Keratinocyte (primary cell): ENCODE data around the gene MIS18A. TPM values are rescaled to one million over a fixed set of nuclear protein-coding genes. Genes with fewer than 3 reads are reported as not detected.
"Not testable (repeated sequence)": the region's sequence is repeated elsewhere in the genome, so short reads cannot be mapped to it uniquely, and the experiment has no call there.

Experiments
- DNase-seq: peaks from one replicate; pipeline ENCODE4 v3.0.0-alpha.2; 2011; ENCODE audit warnings: low read depth, missing footprints, low spot score
- FAIRE-seq: peaks from 2 replicates; lab custom pipeline; 2011; peaks lifted over from hg19 to GRCh38; lab: Jason Lieb, UNC
- H2AFZ ChIP-seq: 2 replicates; pipeline ENCODE4 v1.6.0; 2012; ENCODE audit warnings: low read length, control low read depth, inconsistent platforms; ENCODE audit not compliant: control insufficient read depth
- H3K27ac ChIP-seq: 2 replicates; pipeline ENCODE4 v1.5.1; 2011; ENCODE audit warnings: low read length; ENCODE audit not compliant: control insufficient read depth, insufficient read depth
- H3K27me3 ChIP-seq: 3 replicates; pipeline ENCODE4 v1.6.0; 2011; ENCODE audit warnings: low read length; ENCODE audit not compliant: control insufficient read depth, insufficient read depth; ENCODE audit errors: extremely low read depth
- H3K36me3 ChIP-seq, 2 experiments: 2 replicates in 1 of 2; 3 replicates in 1 of 2; pipeline ENCODE4 v1.5.1; 2011; ENCODE audit warnings: low read length in 2 of 2, mild to moderate bottlenecking in 1 of 2; ENCODE audit not compliant: control insufficient read depth in 2 of 2, insufficient read depth in 2 of 2; ENCODE audit errors: extremely low read depth in 1 of 2
- H3K4me1 ChIP-seq: 3 replicates; pipeline ENCODE4 v1.5.1; 2011; ENCODE audit warnings: low read length; ENCODE audit not compliant: control insufficient read depth, insufficient read depth; ENCODE audit errors: extremely low read depth
- H3K4me2 ChIP-seq: 3 replicates; pipeline ENCODE4 v1.6.0; 2011; ENCODE audit warnings: low read depth, low read length; ENCODE audit not compliant: control insufficient read depth, insufficient read depth; ENCODE audit errors: extremely low read depth
- H3K4me3 ChIP-seq, 3 experiments: fragments of 200-600 bp in 1 of 3; sonication (generic) in 1 of 3; 2 replicates in 2 of 3; 3 replicates in 1 of 3; pipeline ENCODE4 v1.5.1; 2011 to 2016; ENCODE audit warnings: low read length in 3 of 3, mild to moderate bottlenecking in 3 of 3, control low read depth in 2 of 3, inconsistent platforms in 1 of 3, low read depth in 1 of 3, mixed read lengths in 1 of 3, mixed run types in 1 of 3, moderate library complexity in 1 of 3; ENCODE audit not compliant: control insufficient read depth in 2 of 3, insufficient read depth in 2 of 3; ENCODE audit errors: extremely low read depth in 1 of 3
- H3K79me2 ChIP-seq: 2 replicates; pipeline ENCODE4 v1.6.0; 2012; ENCODE audit warnings: low read length; ENCODE audit not compliant: control insufficient read depth, insufficient read depth
- H3K9ac ChIP-seq: 3 replicates; pipeline ENCODE4 v1.6.0; 2011; ENCODE audit warnings: low read length; ENCODE audit not compliant: control insufficient read depth, insufficient read depth; ENCODE audit errors: extremely low read depth
- H3K9me1 ChIP-seq: 3 replicates; pipeline ENCODE4 v1.6.0; 2011; ENCODE audit warnings: low read length; ENCODE audit not compliant: control insufficient read depth, insufficient read depth; ENCODE audit errors: extremely low read depth
- H3K9me3 ChIP-seq: 2 replicates; pipeline ENCODE4 v1.5.1; 2012; ENCODE audit warnings: low read depth, low read length; ENCODE audit not compliant: control insufficient read depth
- H4K20me1 ChIP-seq: 3 replicates; pipeline ENCODE4 v1.6.0; 2011; ENCODE audit warnings: low read length; ENCODE audit not compliant: control insufficient read depth, insufficient read depth; ENCODE audit errors: extremely low read depth
- EZH2 ChIP-seq: IDR thresholded peaks from one replicate; pipeline ENCODE4 v1.6.1; 2012; ENCODE audit warnings: inconsistent platforms, mild to moderate bottlenecking, low read length, moderate library complexity
- dilution Hi-C: fragments of 300-500 bp; cut with MboI; formaldehyde crosslinking; loops from one replicate; pipeline ENCODE4 v1.7.0; 2020; ENCODE audit warnings: low sequenced_read_pairs; ENCODE audit not compliant: extremely low pct_ligation_motif_present
- polyA plus RNA-seq, 5 experiments: library from polyadenylated mRNA; depleted of rRNA in 3 of 5; stranded (reverse) in 3 of 5; stranded (forward) in 1 of 5; unstranded in 1 of 5; fragments of >200 nt; gene quantifications; 1 replicate in 1 of 5; 2 replicates in 3 of 5; 3 replicates in 1 of 5; pipeline versions ENCODE4 v1.2.1 to v1.2.3, GENCODE V29; 2011 to 2012; ENCODE audit warnings: missing spikeins in 2 of 5, low read depth in 1 of 5, low replicate concordance in 1 of 5
- TF ChIP-seq, protein P1 (sequence below), 3 experiments: IDR thresholded peaks in 1 of 3; conservative IDR thresholded peaks in 1 of 3; optimal IDR thresholded peaks in 1 of 3; 2 replicates in 2 of 3; 3 replicates in 1 of 3; pipeline versions ENCODE3 to v1.5.1; 2011; ENCODE audit warnings: low read length in 3 of 3, mild to moderate bottlenecking in 3 of 3, moderate library complexity in 2 of 3, control low read depth in 1 of 3, inconsistent platforms in 1 of 3; ENCODE audit not compliant: insufficient read depth in 2 of 3; ENCODE audit errors: extremely low read depth in 1 of 3

The MIS18A gene
- polyA plus RNA-seq, 1 donor (not counting 4 experiments of a cell fraction or from before 2014, with no cell fraction given) = 12.1 TPM

DNA sequence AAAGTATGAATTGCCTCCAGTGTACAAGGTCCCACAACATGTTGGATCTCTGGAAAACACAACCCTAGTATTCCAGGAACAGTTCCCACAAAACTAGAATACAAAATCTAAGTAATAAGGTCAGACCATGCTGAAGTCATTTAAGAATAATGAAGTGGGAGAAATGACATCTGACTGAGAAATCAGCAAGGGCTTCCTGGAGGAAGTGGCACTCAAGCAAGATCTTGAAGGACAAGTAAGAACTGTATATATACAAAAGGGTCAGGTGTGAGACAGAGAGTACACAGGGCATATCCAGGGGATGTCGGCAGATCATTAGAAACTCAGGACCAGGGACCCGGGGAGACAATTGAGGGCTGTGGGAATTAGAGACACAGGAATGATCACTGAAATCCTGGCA, 18.7 kb downstream of the MIS18A start:
- Histone ChIP-seq H2AFZ (no peak overlapping the region), H3K4me1 (peaks cover 10% of the 10 kb centered on the region), H3K79me2 (no peaks in the 10 kb centered on the region), H3K4me3 (no peak overlapping the region), H3K9me3 (no peaks in the 10 kb centered on the region), H4K20me1 (no peaks in the 10 kb centered on the region), H3K36me3 (no peaks in the 10 kb centered on the region), H3K27me3 (peaks cover 12% of the 10 kb centered on the region), H3K9me1 (no peaks in the 10 kb centered on the region), H3K4me2 (no peak overlapping the region), H3K27ac (no peak overlapping the region), H3K9ac (no peak overlapping the region)
- no peak for TF ChIP-seq EZH2
- TF ChIP-seq, protein P1, sequence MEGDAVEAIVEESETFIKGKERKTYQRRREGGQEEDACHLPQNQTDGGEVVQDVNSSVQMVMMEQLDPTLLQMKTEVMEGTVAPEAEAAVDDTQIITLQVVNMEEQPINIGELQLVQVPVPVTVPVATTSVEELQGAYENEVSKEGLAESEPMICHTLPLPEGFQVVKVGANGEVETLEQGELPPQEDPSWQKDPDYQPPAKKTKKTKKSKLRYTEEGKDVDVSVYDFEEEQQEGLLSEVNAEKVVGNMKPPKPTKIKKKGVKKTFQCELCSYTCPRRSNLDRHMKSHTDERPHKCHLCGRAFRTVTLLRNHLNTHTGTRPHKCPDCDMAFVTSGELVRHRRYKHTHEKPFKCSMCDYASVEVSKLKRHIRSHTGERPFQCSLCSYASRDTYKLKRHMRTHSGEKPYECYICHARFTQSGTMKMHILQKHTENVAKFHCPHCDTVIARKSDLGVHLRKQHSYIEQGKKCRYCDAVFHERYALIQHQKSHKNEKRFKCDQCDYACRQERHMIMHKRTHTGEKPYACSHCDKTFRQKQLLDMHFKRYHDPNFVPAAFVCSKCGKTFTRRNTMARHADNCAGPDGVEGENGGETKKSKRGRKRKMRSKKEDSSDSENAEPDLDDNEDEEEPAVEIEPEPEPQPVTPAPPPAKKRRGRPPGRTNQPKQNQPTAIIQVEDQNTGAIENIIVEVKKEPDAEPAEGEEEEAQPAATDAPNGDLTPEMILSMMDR (optimal IDR thresholded peaks at IDR 0.05 in 1 of 3, IDR thresholded peaks at IDR 0.05 in 1 of 3, conservative IDR thresholded peaks at IDR 0.05 in 1 of 3; ENCODE audit: extremely low read depth in 1 of 3, insufficient read depth in 2 of 3, low read length in 3 of 3) = no peak
- DNase-seq (no peak), FAIRE-seq (no peak)
- dilution Hi-C loops = no loop called here

DNA sequence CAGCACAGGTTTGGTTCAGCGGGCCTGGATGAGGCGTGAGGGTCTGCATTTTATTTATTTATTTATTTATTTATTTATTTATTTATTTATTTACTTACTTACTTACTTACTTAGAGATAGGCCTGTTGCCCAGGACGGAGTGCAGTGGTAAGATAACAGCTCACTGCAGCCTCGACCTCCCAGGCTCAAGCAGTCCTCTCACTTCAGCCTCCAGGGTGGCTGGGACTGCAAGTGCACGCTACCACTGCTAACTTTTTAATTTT, 20.1 kb downstream of the MIS18A start:
- FAIRE-seq, H3K4me3 ChIP-seq, H3K4me2 ChIP-seq, H3K36me3 ChIP-seq, DNase-seq, H3K27ac ChIP-seq, H3K9me1 ChIP-seq, H3K79me2 ChIP-seq, H2AFZ ChIP-seq, H3K9me3 ChIP-seq, dilution Hi-C loops, H3K9ac ChIP-seq, H3K4me1 ChIP-seq, H4K20me1 ChIP-seq: not testable (repeated sequence)
- peaks cover 12% of the 10 kb centered on the region for H3K27me3 ChIP-seq

DNA sequence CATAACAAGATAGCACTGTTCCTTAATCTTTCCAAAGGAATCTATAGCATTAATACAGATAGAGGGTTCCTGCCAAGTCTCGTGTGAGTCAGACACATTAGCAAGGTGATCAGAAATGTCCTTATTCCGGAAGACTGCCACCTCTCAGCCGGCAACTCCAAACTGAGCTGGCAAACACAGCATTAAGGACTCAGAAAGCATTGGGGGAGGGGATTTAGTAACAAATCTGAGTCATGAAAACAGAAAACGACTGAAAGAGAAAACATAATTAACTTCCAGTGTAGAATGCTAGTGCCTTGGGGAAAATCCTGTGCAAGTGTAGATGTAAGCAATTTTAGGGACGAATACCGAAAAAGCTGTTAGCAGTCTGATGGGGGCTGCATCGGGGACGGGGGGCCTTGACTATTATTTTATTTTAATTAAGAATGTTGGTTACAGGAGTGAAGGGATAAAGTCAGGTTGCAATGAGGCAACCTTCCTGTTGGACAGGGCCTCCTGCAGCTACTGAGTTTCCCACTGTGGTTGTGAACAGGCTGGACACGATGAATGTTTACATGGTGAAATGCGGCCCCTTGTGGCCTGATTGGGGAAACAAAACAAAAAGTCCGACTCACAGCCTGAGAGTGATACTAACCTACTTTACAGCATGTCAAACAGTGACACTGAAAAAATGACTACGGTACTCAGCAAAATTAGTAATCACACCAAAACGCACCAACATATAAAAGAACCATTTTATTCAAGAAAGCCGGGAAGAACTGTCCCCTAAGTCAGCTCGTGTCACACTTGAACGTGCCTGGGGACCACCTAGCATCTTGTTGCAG, 20.7 kb downstream of the MIS18A start:
- Histone ChIP-seq H3K4me3 (peak overlapping the region in 2 of 3 experiments; percentile 18 to 25), H3K36me3 (no peaks in the 10 kb centered on the region), H3K9ac (no peak overlapping the region), H3K9me1 (no peaks in the 10 kb centered on the region), H3K27me3 (peaks cover 12% of the 10 kb centered on the region), H2AFZ (no peak overlapping the region), H3K9me3 (no peaks in the 10 kb centered on the region), H3K79me2 (no peaks in the 10 kb centered on the region), H3K4me2 (peak overlapping the region; percentile 73), H4K20me1 (no peaks in the 10 kb centered on the region), H3K27ac (no peak overlapping the region), H3K4me1 (peaks cover 10% of the 10 kb centered on the region)
- DNase-seq (peak; percentile 21), FAIRE-seq (peak; percentile 90)
- dilution Hi-C loops = no loop called here
- TF ChIP-seq, protein P1 (optimal IDR thresholded peaks at IDR 0.05 in 1 of 3, IDR thresholded peaks at IDR 0.05 in 1 of 3, conservative IDR thresholded peaks at IDR 0.05 in 1 of 3; ENCODE audit: extremely low read depth in 1 of 3, insufficient read depth in 2 of 3, low read length in 3 of 3) = peak; percentile 64 to 86 (median 77)
- TF ChIP-seq EZH2 = no peak
